Thoracic aorta (tissue), 2 donors: ENCODE measurements around the gene ERBB4. TPM values are rescaled to one million over a fixed set of nuclear protein-coding genes. Genes with fewer than 3 reads are reported as not detected.

ENCODE experiments used
- ATAC-seq: fragments of 150-250 bp; one replicate; pipeline ENCODE4 v1.8.0; 2017; ENCODE audit warnings: low read depth; ENCODE audit not compliant: insufficient number of reproducible peaks, low FRiP score
- DNase-seq: peaks from one replicate; pipeline ENCODE4 v3.0.0-alpha.2; 2020; ENCODE audit warnings: low spot score
- H3K27ac ChIP-seq, 2 donors: fragments of 200-600 bp; sonication (generic); 1 replicate in 1 of 2; 2 replicates in 1 of 2; pipeline ENCODE4 v1.5.1; 2016; ENCODE audit warnings: mild to moderate bottlenecking in 2 of 2, moderate library complexity in 2 of 2
- H3K27me3 ChIP-seq: fragments of 200-600 bp; sonication (generic); replicated peaks from 2 replicates; pipeline ENCODE4 v1.6.0; 2016; ENCODE audit warnings: mild to moderate bottlenecking; ENCODE audit not compliant: insufficient read depth
- H3K36me3 ChIP-seq: fragments of 200-600 bp; sonication (generic); one replicate; pipeline ENCODE4 v1.5.1; 2016
- H3K4me1 ChIP-seq, 2 donors: fragments of 200-600 bp; sonication (generic); 1 replicate in 1 of 2; 2 replicates in 1 of 2; pipeline versions ENCODE4 v1.5.1 to v1.6.0; 2016; ENCODE audit warnings: low read depth in 2 of 2, mild to moderate bottlenecking in 1 of 2; ENCODE audit not compliant: control insufficient read depth in 1 of 2
- H3K4me3 ChIP-seq: fragments of 200-600 bp; sonication (generic); 2 replicates; pipeline ENCODE4 v1.5.1; 2016; ENCODE audit warnings: mild to moderate bottlenecking
- H3K9me3 ChIP-seq: fragments of 200-600 bp; sonication (generic); 2 replicates; pipeline ENCODE4 v1.5.1; 2016
- total RNA-seq, 2 donors: library from RNA; depleted of rRNA; stranded (reverse); fragments of >200 nt; gene quantifications; one replicate each; pipeline versions ENCODE4 v1.1.0 to v1.2.3, GENCODE V29; 2016
- TF ChIP-seq, protein P1 (sequence below): fragments of 200-600 bp; sonication (generic); IDR thresholded peaks from one replicate; pipeline ENCODE4 v1.5.1; 2019; ENCODE audit warnings: antibody characterized with exemption

The ERBB4 gene
- total RNA-seq, 2 donors from 2014 or later: 15.7 to 29.3 TPM

- no peak for ATAC-seq
- TF ChIP-seq, protein P1, sequence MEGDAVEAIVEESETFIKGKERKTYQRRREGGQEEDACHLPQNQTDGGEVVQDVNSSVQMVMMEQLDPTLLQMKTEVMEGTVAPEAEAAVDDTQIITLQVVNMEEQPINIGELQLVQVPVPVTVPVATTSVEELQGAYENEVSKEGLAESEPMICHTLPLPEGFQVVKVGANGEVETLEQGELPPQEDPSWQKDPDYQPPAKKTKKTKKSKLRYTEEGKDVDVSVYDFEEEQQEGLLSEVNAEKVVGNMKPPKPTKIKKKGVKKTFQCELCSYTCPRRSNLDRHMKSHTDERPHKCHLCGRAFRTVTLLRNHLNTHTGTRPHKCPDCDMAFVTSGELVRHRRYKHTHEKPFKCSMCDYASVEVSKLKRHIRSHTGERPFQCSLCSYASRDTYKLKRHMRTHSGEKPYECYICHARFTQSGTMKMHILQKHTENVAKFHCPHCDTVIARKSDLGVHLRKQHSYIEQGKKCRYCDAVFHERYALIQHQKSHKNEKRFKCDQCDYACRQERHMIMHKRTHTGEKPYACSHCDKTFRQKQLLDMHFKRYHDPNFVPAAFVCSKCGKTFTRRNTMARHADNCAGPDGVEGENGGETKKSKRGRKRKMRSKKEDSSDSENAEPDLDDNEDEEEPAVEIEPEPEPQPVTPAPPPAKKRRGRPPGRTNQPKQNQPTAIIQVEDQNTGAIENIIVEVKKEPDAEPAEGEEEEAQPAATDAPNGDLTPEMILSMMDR: no peak
- no peak for DNase-seq
- Histone ChIP-seq H3K4me1 (peaks cover 13 to 20% of the 10 kb centered on the region in 2 donors), H3K9me3 (no peaks in the 10 kb centered on the region), H3K36me3 (no peaks in the 10 kb centered on the region), H3K4me3 (no peak overlapping the region), H3K27ac (no peak overlapping the region), H3K27me3 (no peaks in the 10 kb centered on the region)
Observed at GRCh38 chr2:212034841-212035585, 503.6 kb downstream of the ERBB4 start.

- no peak for DNase-seq
- peaks cover 13 to 20% of the 10 kb centered on the region in 2 donors for H3K4me1 ChIP-seq
- no peak overlapping the region for H3K4me3 ChIP-seq
- no peaks in the 10 kb centered on the region for H3K9me3 ChIP-seq
- TF ChIP-seq, protein P1: no peak
- ATAC-seq: no peak
- H3K36me3 ChIP-seq: no peaks in the 10 kb centered on the region
- no peak overlapping the region for H3K27ac ChIP-seq
- no peaks in the 10 kb centered on the region for H3K27me3 ChIP-seq
Observed at GRCh38 chr2:212033888-212034287, 504.7 kb downstream of the ERBB4 start.

- ATAC-seq (no peak), DNase-seq (no peak)
- Histone ChIP-seq H3K27me3 (no peaks in the 10 kb centered on the region), H3K4me3 (peak overlapping the region; percentile 42), H3K36me3 (no peaks in the 10 kb centered on the region), H3K27ac (peak overlapping the region; percentile 13 to 71), H3K9me3 (no peaks in the 10 kb centered on the region), H3K4me1 (peaks cover 17 to 27% of the 10 kb centered on the region in 2 donors)
- TF ChIP-seq, protein P1: no peak
Observed at GRCh38 chr2:212032536-212033219, 505.9 kb downstream of the ERBB4 start.

DNA sequence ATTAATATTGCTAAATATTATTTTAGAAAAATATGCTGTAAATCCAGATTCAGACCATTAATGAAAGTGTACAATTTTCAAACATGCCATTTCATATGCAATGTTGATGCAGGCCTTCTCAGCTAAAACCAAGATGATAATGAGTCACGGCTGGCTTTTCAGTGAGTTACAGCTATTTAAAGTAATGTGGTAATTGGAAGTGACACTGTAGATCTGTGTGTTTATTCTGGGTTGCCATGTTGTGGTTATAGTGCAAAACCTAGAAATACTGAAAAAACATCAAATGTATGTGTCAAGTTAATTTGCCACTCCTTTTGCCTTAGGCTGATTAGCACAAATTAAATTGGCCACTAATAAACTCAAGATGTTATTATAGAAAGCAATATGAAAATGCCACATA is 506.6 kb downstream of the ERBB4 start:
- TF ChIP-seq, protein P1: no peak
- peak overlapping the region; percentile 13 to 71 for H3K27ac ChIP-seq
- H3K9me3 ChIP-seq: no peaks in the 10 kb centered on the region
- H3K27me3 ChIP-seq: no peaks in the 10 kb centered on the region
- ATAC-seq: peak; percentile 61
- H3K36me3 ChIP-seq: no peaks in the 10 kb centered on the region
- peak overlapping the region; percentile 42 for H3K4me3 ChIP-seq
- no peak for DNase-seq
- H3K4me1 ChIP-seq: peaks cover 24 to 34% of the 10 kb centered on the region in 2 donors

GRCh38 chr2:212030709-212031108 is 507.9 kb downstream of the ERBB4 start:
- DNase-seq (no peak), ATAC-seq (no peak)
- Histone ChIP-seq H3K27ac (peak overlapping the region in 1 of 2 donors; percentile 71), H3K36me3 (no peaks in the 10 kb centered on the region), H3K9me3 (no peaks in the 10 kb centered on the region), H3K4me3 (no peak overlapping the region), H3K27me3 (no peaks in the 10 kb centered on the region), H3K4me1 (peaks cover 25 to 34% of the 10 kb centered on the region in 2 donors)
- TF ChIP-seq, protein P1: no peak
